Measurements from ENCODE around the gene ZNF562.
"Not testable (repeated sequence)": the region's sequence is repeated elsewhere in the genome, so short reads cannot be mapped to it uniquely, and the experiment has no call there.

Gene ZNF562

DNA sequence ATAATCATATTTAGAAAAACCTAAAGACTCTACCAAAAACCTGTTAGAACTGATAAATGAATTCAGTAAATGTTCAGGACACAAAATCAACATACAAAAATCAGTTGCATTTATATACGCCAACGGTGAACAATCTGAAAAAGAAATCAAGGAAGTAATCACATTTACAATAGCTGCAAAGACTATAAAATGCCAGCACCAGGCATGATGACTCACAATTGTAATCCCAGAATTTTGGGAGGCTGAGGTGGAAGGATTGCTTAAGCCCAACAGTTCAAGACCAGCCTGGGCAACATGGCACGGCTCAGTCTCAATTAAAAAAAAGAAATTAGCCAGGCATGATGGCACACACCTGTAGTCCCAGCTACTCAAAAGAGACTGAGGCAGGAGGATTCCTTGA lies 7.0 kb downstream of the ZNF562 start:
- Histone ChIP-seq H3K4me1 (ENCODE audit: control insufficient read depth in 2 of 2, insufficient read depth in 1 of 2, low read depth in 1 of 2, low read length in 2 of 2) (no peaks in the 10 kb centered on the region), H2BK15ac (ENCODE audit: low read length) (no peak overlapping the region), H3K4ac (ENCODE audit: low read length) (no peak overlapping the region), H3K27me3 (ENCODE audit: control insufficient read depth in 3 of 3, insufficient read depth in 3 of 3, low read depth in 1 of 3, low read length in 3 of 3) (no peaks in the 10 kb centered on the region), H2BK5ac (ENCODE audit: low read length) (no peak overlapping the region), H3K23ac (ENCODE audit: low read depth, low read length, poor library complexity) (no peak overlapping the region), H3K14ac (ENCODE audit: low read length) (no peak overlapping the region), H2BK12ac (ENCODE audit: low read length) (no peak overlapping the region), H3K4me3 (ENCODE audit: low read length in 2 of 2) (no peak overlapping the region), H3K36me3 (replicated peaks in 1 of 2; ENCODE audit: control insufficient read depth in 2 of 2, insufficient read depth in 2 of 2, low read length in 2 of 2) (peaks cover 12 to 60% of the 10 kb centered on the region in 2 donors), H3K9ac (ENCODE audit: low read depth, low read length, poor library complexity) (no peak overlapping the region), H3K9me3 (replicated peaks in 1 of 2; ENCODE audit: control insufficient read depth in 2 of 2, insufficient read depth in 1 of 2, low read depth in 1 of 2, low read length in 2 of 2) (peaks cover 15 to 86% of the 10 kb centered on the region in 2 donors), H2AFZ (ENCODE audit: low read length) (no peak overlapping the region), H4K91ac (ENCODE audit: low read depth, low read length, poor library complexity) (no peak overlapping the region), H3K4me2 (ENCODE audit: insufficient read depth, low read length, poor library complexity, severe bottlenecking) (no peak overlapping the region), H4K8ac (ENCODE audit: low read depth, low read length) (no peak overlapping the region), H3K27ac (replicated peaks; ENCODE audit: low read length) (no peak overlapping the region), H2BK120ac (ENCODE audit: low read depth, low read length) (no peak overlapping the region), H2AK5ac (ENCODE audit: low read depth, low read length) (no peak overlapping the region), H3K79me1 (ENCODE audit: low read depth, low read length) (peaks cover 7% of the 10 kb centered on the region), H3K18ac (ENCODE audit: low read length) (no peak overlapping the region)
- DNase-seq (ENCODE audit: low spot score), result no peak
- no CpG with 5 or more reads among the region's 3 CpGs for WGBS, 2 donors (ENCODE audit: extremely low coverage in 2 of 2, insufficient read length in 2 of 2, insufficient replicate concordance in 1 of 2)

DNA sequence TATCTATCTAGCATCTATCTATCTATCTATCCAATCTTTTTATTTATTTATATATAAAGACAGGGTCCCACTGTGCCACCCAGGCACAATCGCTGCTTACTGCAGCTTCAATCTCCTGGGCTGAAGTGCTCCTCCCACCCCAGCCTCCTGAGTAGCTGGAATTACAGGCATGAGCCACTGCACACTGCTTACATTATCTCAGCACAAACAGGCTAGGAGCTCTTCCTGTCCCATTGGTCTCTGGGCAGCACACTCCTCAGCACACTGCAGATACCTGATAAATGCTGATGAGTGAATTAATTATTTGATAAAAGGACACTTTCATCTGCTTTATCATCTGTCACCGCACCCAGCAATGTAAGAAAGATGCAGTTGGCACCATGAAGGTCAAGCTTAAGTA lies 16.1 kb downstream of the ZNF562 start:
- Histone ChIP-seq H3K18ac (ENCODE audit: low read length) (no peak overlapping the region), H3K4me1 (ENCODE audit: control insufficient read depth in 2 of 2, insufficient read depth in 1 of 2, low read depth in 1 of 2, low read length in 2 of 2) (no peaks in the 10 kb centered on the region), H2AFZ (ENCODE audit: low read length) (no peak overlapping the region), H3K4me3 (ENCODE audit: low read length in 2 of 2) (no peak overlapping the region), H3K27me3 (ENCODE audit: control insufficient read depth in 3 of 3, insufficient read depth in 3 of 3, low read depth in 1 of 3, low read length in 3 of 3) (no peaks in the 10 kb centered on the region), H2AK5ac (ENCODE audit: low read depth, low read length) (no peak overlapping the region), H3K9me3 (replicated peaks in 1 of 2; ENCODE audit: control insufficient read depth in 2 of 2, insufficient read depth in 1 of 2, low read depth in 1 of 2, low read length in 2 of 2) (peaks cover 13 to 47% of the 10 kb centered on the region in 2 donors), H3K79me1 (ENCODE audit: low read depth, low read length) (peaks cover 2% of the 10 kb centered on the region), H3K23ac (ENCODE audit: low read depth, low read length, poor library complexity) (no peak overlapping the region), H3K4me2 (ENCODE audit: insufficient read depth, low read length, poor library complexity, severe bottlenecking) (no peak overlapping the region), H2BK12ac (ENCODE audit: low read length) (no peak overlapping the region), H4K91ac (ENCODE audit: low read depth, low read length, poor library complexity) (no peak overlapping the region), H3K4ac (ENCODE audit: low read length) (no peak overlapping the region), H4K8ac (ENCODE audit: low read depth, low read length) (no peak overlapping the region), H3K9ac (ENCODE audit: low read depth, low read length, poor library complexity) (no peak overlapping the region), H2BK120ac (ENCODE audit: low read depth, low read length) (no peak overlapping the region), H2BK5ac (ENCODE audit: low read length) (no peak overlapping the region), H3K27ac (replicated peaks; ENCODE audit: low read length) (no peak overlapping the region), H2BK15ac (ENCODE audit: low read length) (no peak overlapping the region), H3K14ac (ENCODE audit: low read length) (no peak overlapping the region), H3K36me3 (replicated peaks in 1 of 2; ENCODE audit: control insufficient read depth in 2 of 2, insufficient read depth in 2 of 2, low read length in 2 of 2) (peaks cover 22 to 72% of the 10 kb centered on the region in 2 donors)
- WGBS, 2 donors (ENCODE audit: extremely low coverage in 2 of 2, insufficient read length in 2 of 2, insufficient replicate concordance in 1 of 2), result no CpG with 5 or more reads among the region's 2 CpGs
- DNase-seq (ENCODE audit: low spot score), result no peak

DNA sequence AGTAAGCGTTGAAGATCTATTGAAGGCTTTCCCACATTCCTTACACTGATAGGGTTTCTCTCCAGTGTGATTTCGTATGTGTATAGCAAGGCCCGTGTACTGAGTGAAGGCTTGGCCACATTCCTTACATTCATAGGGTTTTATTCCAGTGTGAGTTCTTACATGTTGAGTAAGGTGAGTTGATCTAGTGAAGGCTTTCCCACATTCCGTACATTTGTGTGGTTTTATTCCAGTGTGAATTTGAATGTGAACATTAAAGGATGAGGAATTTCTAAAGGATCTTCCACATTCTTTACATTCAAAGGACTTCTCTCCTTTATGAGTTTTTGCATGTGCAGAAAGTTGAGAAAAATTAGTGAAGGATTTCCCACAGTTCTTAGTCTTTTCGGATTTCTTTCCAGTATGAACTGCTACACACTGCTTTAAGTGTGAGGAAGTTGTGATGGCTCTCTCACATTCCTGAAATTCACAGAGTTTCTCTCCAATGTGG lies 21.8 kb downstream of the ZNF562 start:
- not testable (repeated sequence) for H3K4me1 ChIP-seq (ENCODE audit: control insufficient read depth in 2 of 2, insufficient read depth in 1 of 2, low read depth in 1 of 2, low read length in 2 of 2); H3K4ac ChIP-seq (ENCODE audit: low read length); DNase-seq (ENCODE audit: low spot score); H4K8ac ChIP-seq (ENCODE audit: low read depth, low read length); H2BK5ac ChIP-seq (ENCODE audit: low read length); H2BK15ac ChIP-seq (ENCODE audit: low read length); H3K23ac ChIP-seq (ENCODE audit: low read depth, low read length, poor library complexity); H3K14ac ChIP-seq (ENCODE audit: low read length); H2AFZ ChIP-seq (ENCODE audit: low read length); H2BK12ac ChIP-seq (ENCODE audit: low read length); H3K27me3 ChIP-seq (ENCODE audit: control insufficient read depth in 3 of 3, insufficient read depth in 3 of 3, low read depth in 1 of 3, low read length in 3 of 3); H3K18ac ChIP-seq (ENCODE audit: low read length); H3K4me2 ChIP-seq (ENCODE audit: insufficient read depth, low read length, poor library complexity, severe bottlenecking); H3K9ac ChIP-seq (ENCODE audit: low read depth, low read length, poor library complexity); H2AK5ac ChIP-seq (ENCODE audit: low read depth, low read length); H3K27ac ChIP-seq (replicated peaks; ENCODE audit: low read length); H3K79me1 ChIP-seq (ENCODE audit: low read depth, low read length); H3K4me3 ChIP-seq (ENCODE audit: low read length in 2 of 2); H4K91ac ChIP-seq (ENCODE audit: low read depth, low read length, poor library complexity); H2BK120ac ChIP-seq (ENCODE audit: low read depth, low read length)
- no CpG with 5 or more reads among the region's 5 CpGs for WGBS, 2 donors (ENCODE audit: extremely low coverage in 2 of 2, insufficient read length in 2 of 2, insufficient replicate concordance in 1 of 2)
- H3K9me3 ChIP-seq (replicated peaks in 1 of 2; ENCODE audit: control insufficient read depth in 2 of 2, insufficient read depth in 1 of 2, low read depth in 1 of 2, low read length in 2 of 2), result peaks cover 21 to 69% of the 10 kb centered on the region in 2 donors
- peaks cover 42 to 98% of the 10 kb centered on the region in 2 donors for H3K36me3 ChIP-seq (replicated peaks in 1 of 2; ENCODE audit: control insufficient read depth in 2 of 2, insufficient read depth in 2 of 2, low read length in 2 of 2)

DNA sequence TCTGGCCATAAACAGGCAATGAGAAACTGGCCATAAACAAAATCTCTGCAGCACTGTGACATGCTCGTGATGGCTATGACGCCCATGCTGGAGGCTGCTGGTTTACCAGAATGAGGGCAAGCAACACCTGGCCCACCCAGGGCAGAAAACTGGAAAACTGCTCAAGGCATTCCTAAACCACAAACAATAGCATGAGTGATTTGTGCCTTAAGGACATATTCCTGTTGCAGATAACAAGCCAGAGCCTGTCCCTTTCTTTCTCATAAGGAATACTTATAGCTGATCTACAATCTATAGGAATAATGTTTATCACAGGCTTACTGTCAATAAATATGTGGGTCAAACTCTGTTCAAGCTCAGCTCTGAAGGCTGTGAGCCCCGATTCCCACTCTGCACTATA lies 23.4 kb downstream of the ZNF562 start:
- not testable (repeated sequence) for H3K27me3 ChIP-seq (ENCODE audit: control insufficient read depth in 3 of 3, insufficient read depth in 3 of 3, low read depth in 1 of 3, low read length in 3 of 3); H3K4me2 ChIP-seq (ENCODE audit: insufficient read depth, low read length, poor library complexity, severe bottlenecking); H2BK120ac ChIP-seq (ENCODE audit: low read depth, low read length); H4K8ac ChIP-seq (ENCODE audit: low read depth, low read length); H3K14ac ChIP-seq (ENCODE audit: low read length); H3K18ac ChIP-seq (ENCODE audit: low read length); H2BK5ac ChIP-seq (ENCODE audit: low read length); H2AFZ ChIP-seq (ENCODE audit: low read length); DNase-seq (ENCODE audit: low spot score); H3K23ac ChIP-seq (ENCODE audit: low read depth, low read length, poor library complexity); H3K4me1 ChIP-seq (ENCODE audit: control insufficient read depth in 2 of 2, insufficient read depth in 1 of 2, low read depth in 1 of 2, low read length in 2 of 2); H3K79me1 ChIP-seq (ENCODE audit: low read depth, low read length); H3K27ac ChIP-seq (replicated peaks; ENCODE audit: low read length); H2BK12ac ChIP-seq (ENCODE audit: low read length); H3K4me3 ChIP-seq (ENCODE audit: low read length in 2 of 2); H3K9ac ChIP-seq (ENCODE audit: low read depth, low read length, poor library complexity); H2BK15ac ChIP-seq (ENCODE audit: low read length); H4K91ac ChIP-seq (ENCODE audit: low read depth, low read length, poor library complexity); H3K4ac ChIP-seq (ENCODE audit: low read length); H2AK5ac ChIP-seq (ENCODE audit: low read depth, low read length)
- WGBS, 2 donors (ENCODE audit: extremely low coverage in 2 of 2, insufficient read length in 2 of 2, insufficient replicate concordance in 1 of 2), result no CpG with 5 or more reads among the region's 3 CpGs
- H3K36me3 ChIP-seq (replicated peaks in 1 of 2; ENCODE audit: control insufficient read depth in 2 of 2, insufficient read depth in 2 of 2, low read length in 2 of 2), result peaks cover 40 to 99% of the 10 kb centered on the region in 2 donors
- H3K9me3 ChIP-seq (replicated peaks in 1 of 2; ENCODE audit: control insufficient read depth in 2 of 2, insufficient read depth in 1 of 2, low read depth in 1 of 2, low read length in 2 of 2), result peaks cover 21 to 64% of the 10 kb centered on the region in 2 donors

Data from neuronal stem cell (in vitro differentiated cells).